Activated CD4-positive, alpha-beta memory T cell treated with anti-CD3 and anti-CD28 coated beads for 36 hours (primary cell): ENCODE data around the gene STARD6. TPM values are rescaled to one million over a fixed set of nuclear protein-coding genes. Genes with fewer than 3 reads are reported as not detected.
"Not testable (repeated sequence)": the region's sequence is repeated elsewhere in the genome, so short reads cannot be mapped to it uniquely, and the experiment has no call there.

Source experiments
- CTCF ChIA-PET: fragments of 350-600 bp; sonication (Branson Sonifier 250); formaldehyde crosslinking; loops from one replicate; lab custom pipeline; 2021; ENCODE audit warnings: antibody characterized with exemption, inconsistent platforms; lab: Charles Lee
- POLR2A ChIA-PET: fragments of 350-600 bp; sonication (Branson Sonifier 250); formaldehyde crosslinking; loops from one replicate; lab custom pipeline; 2021; ENCODE audit warnings: antibody characterized with exemption; lab: Charles Lee
- DNase-seq: peaks from one replicate; pipeline ENCODE4 v3.0.0-alpha.2; 2020
- H3K27ac Mint-ChIP-seq: one replicate; pipeline ENCODE4 v1.8.0; 2021; ENCODE audit warnings: mixed read lengths
- H3K27me3 Mint-ChIP-seq: one replicate; pipeline ENCODE4 v1.8.0; 2021; ENCODE audit warnings: mixed read lengths
- H3K36me3 Mint-ChIP-seq: one replicate; pipeline ENCODE4 v1.8.0; 2021; ENCODE audit warnings: mixed read lengths
- H3K4me1 Mint-ChIP-seq: one replicate; pipeline ENCODE4 v1.8.0; 2021; ENCODE audit warnings: low read depth, mixed read lengths
- H3K4me3 Mint-ChIP-seq: one replicate; pipeline ENCODE4 v1.8.0; 2021; ENCODE audit warnings: mild to moderate bottlenecking, mixed read lengths
- H3K9me3 Mint-ChIP-seq: one replicate; pipeline ENCODE4 v1.8.0; 2021; ENCODE audit warnings: mixed read lengths
- intact Hi-C: fragments of 100-400 bp; cut with micrococcal nuclease; formaldehyde crosslinking; loops from one replicate; pipeline ENCODE4 v1.15.1; 2023
- total RNA-seq, 2 experiments: library from RNA; stranded (reverse); gene quantifications; one replicate each; pipeline ENCODE4 v1.2.3, GENCODE V29; 2021

The STARD6 gene
- total RNA-seq, 2 experiments from 2014 or later, result not detected

DNA sequence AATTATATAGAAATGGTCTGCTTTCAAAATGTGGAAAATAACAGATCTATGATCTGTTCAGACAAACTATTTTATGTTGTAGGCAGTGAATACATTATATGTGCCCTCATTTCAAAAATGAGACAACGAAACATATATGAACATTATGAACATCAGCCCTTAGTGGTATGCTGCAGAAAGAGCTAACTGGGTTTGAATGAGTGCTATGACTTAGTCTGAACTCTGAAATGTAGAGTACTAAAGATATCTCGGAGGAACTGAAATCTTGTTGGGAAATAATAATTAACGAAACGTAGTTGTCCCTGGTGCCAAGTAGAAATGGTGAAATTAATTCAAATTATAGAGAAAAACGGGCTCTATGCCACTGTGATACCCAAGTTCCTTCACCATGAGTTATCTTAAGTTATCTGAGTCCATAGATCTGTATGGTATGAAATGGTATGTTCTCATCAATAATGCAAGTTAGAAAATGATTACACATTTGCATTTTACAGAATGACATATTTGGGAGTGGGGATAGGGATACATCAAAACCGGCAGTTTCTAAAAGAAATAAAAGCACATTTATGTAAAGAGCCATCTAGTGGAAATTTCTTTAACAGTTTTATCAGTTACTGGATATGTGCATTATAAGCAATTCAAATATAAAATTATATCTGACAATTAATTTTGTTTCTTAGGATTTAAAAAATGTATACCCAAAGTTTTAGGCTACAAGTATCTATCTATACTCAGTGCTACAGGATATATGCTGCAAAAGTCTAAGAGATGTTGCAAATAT, 26.7 kb downstream of the STARD6 start:
- no peaks in the 10 kb centered on the region for H3K9me3 Mint-ChIP-seq
- ChIA-PET CTCF (interaction anchor here (0.6 to 0.9 kb wide), 3 partner anchors 27 to 108 kb away, joined by 3 read pairs; partner anchors contain the start of genes C18orf54 and STARD6), POLR2A (interaction anchor here (0.6 kb wide), 1 partner anchor 68 kb away, joined by 4 read pairs; no protein-coding TSS in a partner anchor)
- no peaks in the 10 kb centered on the region for H3K36me3 Mint-ChIP-seq
- intact Hi-C loops, result loop anchor here (1.0 kb wide), 1 partner anchor 108 kb away; no protein-coding TSS in a partner anchor
- no peak overlapping the region for H3K4me3 Mint-ChIP-seq
- no peak for DNase-seq
- no peak overlapping the region for H3K27ac Mint-ChIP-seq
- H3K27me3 Mint-ChIP-seq, result peaks cover 5% of the 10 kb centered on the region
- peaks cover 5% of the 10 kb centered on the region for H3K4me1 Mint-ChIP-seq

GRCh38 chr18:54329787-54330186, 27.9 kb downstream of the STARD6 start:
- Mint-ChIP-seq H3K4me3 (no peak overlapping the region), H3K27ac (no peak overlapping the region), H3K9me3 (no peaks in the 10 kb centered on the region), H3K27me3 (peaks cover 4% of the 10 kb centered on the region), H3K4me1 (no peaks in the 10 kb centered on the region), H3K36me3 (no peaks in the 10 kb centered on the region)
- CTCF ChIA-PET, result no interaction called here
- POLR2A ChIA-PET, result no interaction called here
- intact Hi-C loops, result no loop called here
- no peak for DNase-seq

GRCh38 chr18:54327818-54328217, 29.8 kb downstream of the STARD6 start:
- H3K4me3 Mint-ChIP-seq, result no peak overlapping the region
- no peaks in the 10 kb centered on the region for H3K36me3 Mint-ChIP-seq
- no peak for DNase-seq
- no peaks in the 10 kb centered on the region for H3K4me1 Mint-ChIP-seq
- intact Hi-C loops, result no loop called here
- H3K9me3 Mint-ChIP-seq, result no peaks in the 10 kb centered on the region
- ChIA-PET POLR2A (no interaction called here), CTCF (no interaction called here)
- H3K27ac Mint-ChIP-seq, result no peak overlapping the region
- H3K27me3 Mint-ChIP-seq, result peaks cover 2% of the 10 kb centered on the region

GRCh38 chr18:54323970-54324369, 33.7 kb downstream of the STARD6 start:
- intact Hi-C loops, result no loop called here
- Mint-ChIP-seq H3K9me3 (no peaks in the 10 kb centered on the region), H3K4me1 (no peaks in the 10 kb centered on the region)

DNA sequence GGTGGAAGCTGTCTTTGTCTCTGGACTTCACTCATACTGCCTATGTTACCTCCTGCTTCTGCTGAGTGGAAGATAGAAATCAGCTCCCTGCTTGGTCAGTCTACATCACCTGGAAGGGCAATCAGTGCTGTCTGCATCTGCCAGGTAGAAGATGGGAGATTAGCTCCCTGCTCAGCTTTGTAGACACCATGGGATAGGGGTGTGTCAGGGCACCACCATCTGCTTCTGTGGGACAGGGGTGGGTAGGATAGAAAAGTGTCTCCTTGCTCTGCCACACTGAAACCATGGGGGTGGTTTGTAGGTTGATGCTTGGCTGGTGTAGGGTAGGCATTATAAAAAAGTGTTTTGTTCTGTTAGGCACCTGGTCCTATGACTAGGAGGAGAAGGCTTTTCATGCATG, 34.1 kb downstream of the STARD6 start:
- POLR2A ChIA-PET, result no interaction called here
- no peaks in the 10 kb centered on the region for H3K9me3 Mint-ChIP-seq
- no peak overlapping the region for H3K4me3 Mint-ChIP-seq
- DNase-seq, result no peak
- H3K27me3 Mint-ChIP-seq, result peaks cover 6% of the 10 kb centered on the region
- intact Hi-C loops, result no loop called here
- no peaks in the 10 kb centered on the region for H3K4me1 Mint-ChIP-seq
- H3K36me3 Mint-ChIP-seq, result no peaks in the 10 kb centered on the region
- H3K27ac Mint-ChIP-seq, result no peak overlapping the region
- CTCF ChIA-PET, result interaction anchor here (1.4 kb wide), 1 partner anchor 34 kb away, joined by 3 read pairs; the partner anchor contains the start of genes C18orf54 and STARD6

More at GRCh38 chr18:54323970-54324369, 33.7 kb downstream of the STARD6 start:
- Mint-ChIP-seq H3K36me3 (no peaks in the 10 kb centered on the region), H3K27ac (no peak overlapping the region), H3K4me3 (no peak overlapping the region), H3K27me3 (peaks cover 5% of the 10 kb centered on the region)
- no peak for DNase-seq
- ChIA-PET CTCF (interaction anchor here (1.4 kb wide), 1 partner anchor 33 kb away, joined by 3 read pairs; the partner anchor contains the start of genes C18orf54 and STARD6), POLR2A (no interaction called here)

- no peaks in the 10 kb centered on the region for H3K4me1 Mint-ChIP-seq
- H3K27ac Mint-ChIP-seq, result no peak overlapping the region
- POLR2A ChIA-PET, result no interaction called here
- no peaks in the 10 kb centered on the region for H3K9me3 Mint-ChIP-seq
- H3K4me3 Mint-ChIP-seq, result no peak overlapping the region
- no peaks in the 10 kb centered on the region for H3K36me3 Mint-ChIP-seq
- intact Hi-C loops, result no loop called here
- DNase-seq, result no peak
- peaks cover 9% of the 10 kb centered on the region for H3K27me3 Mint-ChIP-seq
- CTCF ChIA-PET, result no interaction called here
Observed at GRCh38 chr18:54316071-54316820, 41.4 kb downstream of the STARD6 start.

DNA sequence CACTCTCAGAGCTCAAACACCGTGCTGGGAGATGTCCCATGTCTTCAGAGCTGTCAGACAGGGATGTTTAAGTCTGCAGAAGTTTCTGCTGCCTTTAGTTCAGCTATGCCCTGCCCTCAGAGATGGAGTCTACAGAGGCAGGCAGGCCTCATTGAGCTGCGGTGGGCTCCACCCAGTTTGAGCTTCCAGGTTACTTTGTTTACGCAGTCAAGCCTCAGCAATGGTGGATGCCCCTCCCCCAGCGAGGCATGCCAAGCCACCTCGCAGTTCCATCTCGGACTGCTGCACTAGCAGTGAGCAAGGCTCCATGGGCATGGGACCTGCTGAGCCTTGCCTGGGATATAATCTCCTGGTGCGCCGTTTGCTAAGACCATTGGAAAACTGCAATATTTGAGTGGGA, 48.1 kb downstream of the STARD6 start:
- H3K36me3 Mint-ChIP-seq, DNase-seq, H3K27me3 Mint-ChIP-seq, CTCF ChIA-PET, H3K4me1 Mint-ChIP-seq, POLR2A ChIA-PET, H3K9me3 Mint-ChIP-seq, H3K4me3 Mint-ChIP-seq, H3K27ac Mint-ChIP-seq, intact Hi-C loops: not testable (repeated sequence)

DNA sequence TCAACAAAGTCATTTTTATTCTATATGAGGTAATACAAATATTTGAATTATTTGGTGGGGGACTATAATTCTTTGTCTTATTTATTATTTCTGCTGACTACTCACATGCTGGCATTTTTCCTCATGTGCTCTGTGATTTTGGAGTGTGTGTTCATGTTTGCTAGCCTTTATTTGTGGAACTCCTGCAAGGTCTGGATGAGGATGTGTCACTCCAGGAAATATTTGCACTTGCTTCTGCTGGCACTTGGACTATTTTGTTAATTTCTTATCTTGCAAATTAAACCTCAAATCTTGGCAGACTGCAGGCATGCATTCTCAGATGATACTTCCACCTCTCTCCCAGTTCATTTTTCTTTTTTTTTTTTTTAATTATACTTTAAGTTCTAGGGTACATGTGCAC, 54.2 kb downstream of the STARD6 start:
- CTCF ChIA-PET, result no interaction called here
- intact Hi-C loops, result no loop called here
- H3K36me3 Mint-ChIP-seq, result peaks cover 3% of the 10 kb centered on the region

DNA sequence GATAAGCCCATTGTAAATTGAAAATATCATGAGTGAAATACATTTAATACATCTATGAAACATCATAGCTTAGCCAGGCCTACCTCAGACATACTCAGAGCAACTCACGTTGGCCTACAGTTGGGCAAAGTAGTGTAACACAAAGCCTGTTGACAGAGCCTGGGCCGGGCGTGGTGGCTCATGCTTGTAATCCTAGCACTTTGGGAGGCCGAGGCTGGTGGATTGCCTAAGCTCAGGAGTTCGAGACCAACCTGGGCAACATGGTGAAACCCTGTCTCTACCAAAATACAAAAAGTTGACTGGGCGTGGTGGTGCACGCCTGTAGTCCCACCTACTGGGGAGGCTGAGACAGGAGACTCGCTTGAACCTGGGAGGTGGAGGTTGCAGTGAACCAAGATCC, 58.7 kb downstream of the STARD6 start:
- H3K27me3 Mint-ChIP-seq, H3K27ac Mint-ChIP-seq, H3K4me1 Mint-ChIP-seq, DNase-seq, H3K9me3 Mint-ChIP-seq, intact Hi-C loops, H3K4me3 Mint-ChIP-seq, CTCF ChIA-PET, POLR2A ChIA-PET: not testable (repeated sequence)
- H3K36me3 Mint-ChIP-seq, result peaks cover 16% of the 10 kb centered on the region

More for the DNA sequence above, 54.2 kb downstream of the STARD6 start:
- Mint-ChIP-seq H3K9me3 (peaks cover 15% of the 10 kb centered on the region), H3K4me1 (no peaks in the 10 kb centered on the region), H3K27ac (no peak overlapping the region), H3K27me3 (peaks cover 2% of the 10 kb centered on the region), H3K4me3 (no peak overlapping the region)
- DNase-seq, result no peak
- POLR2A ChIA-PET, result no interaction called here

GRCh38 chr18:54296062-54296461, 61.6 kb downstream of the STARD6 start:
- no peak for DNase-seq
- Mint-ChIP-seq H3K4me1 (no peaks in the 10 kb centered on the region), H3K27me3 (no peaks in the 10 kb centered on the region), H3K4me3 (no peak overlapping the region), H3K9me3 (peaks cover 9% of the 10 kb centered on the region), H3K27ac (no peak overlapping the region), H3K36me3 (peaks cover 27% of the 10 kb centered on the region)
- intact Hi-C loops, result no loop called here
- CTCF ChIA-PET, result no interaction called here
- POLR2A ChIA-PET, result no interaction called here

GRCh38 chr18:54294274-54294673, 63.4 kb downstream of the STARD6 start:
- no peak overlapping the region for H3K27ac Mint-ChIP-seq
- H3K4me1 Mint-ChIP-seq, result no peaks in the 10 kb centered on the region
- CTCF ChIA-PET, result no interaction called here
- H3K9me3 Mint-ChIP-seq, result peaks cover 2% of the 10 kb centered on the region
- H3K27me3 Mint-ChIP-seq, result no peaks in the 10 kb centered on the region
- no peak for DNase-seq
- no peak overlapping the region for H3K4me3 Mint-ChIP-seq
- peaks cover 41% of the 10 kb centered on the region for H3K36me3 Mint-ChIP-seq
- POLR2A ChIA-PET, result no interaction called here
- intact Hi-C loops, result no loop called here
